HCT116 (cell line): ENCODE results near the gene MAML3. TPM values are rescaled to one million over a fixed set of nuclear protein-coding genes. Genes with fewer than 3 reads are reported as not detected.

ENCODE experiments used
- ATAC-seq: fragments of 200-7000 bp; cut with Tn5 transposase; 2 replicates; pipeline ENCODE4 v1.9.1; 2020; ENCODE audit warnings: mild to moderate bottlenecking, moderate library complexity
- BruUV-seq: library from RNA; stranded (reverse); fragments of 400-500 nt; replicated peaks from 2 replicates; lab custom pipeline; 2021; lab: Mats Ljungman, UMichigan
- CTCF ChIA-PET: fragments of 300-600 bp; sonication (Branson Sonifier 250); formaldehyde crosslinking; loops from one replicate; lab custom pipeline; 2021; ENCODE audit warnings: antibody characterized with exemption; lab: Charles Lee
- POLR2A ChIA-PET: fragments of 300-600, 350-600 bp; sonication (Branson Sonifier 250); formaldehyde crosslinking; loops from one replicate; lab custom pipeline; 2021; ENCODE audit warnings: antibody characterized with exemption; lab: Charles Lee
- RAD21 ChIA-PET, 2 experiments: fragments of 300-600 bp; sonication (Branson Sonifier 250); formaldehyde crosslinking; loops; one replicate each; lab custom pipeline; 2023; ENCODE audit warnings: low total read pairs in 2 of 2; ENCODE audit not compliant: uncharacterized antibody in 2 of 2, unreplicated experiment in 2 of 2, low non-redundant PET in 1 of 2; lab: Charles Lee
- DNase-seq: peaks from one replicate; pipeline ENCODE4 v3.0.0-alpha.2; 2010; ENCODE audit warnings: low read depth, low spot score
- H2AFZ ChIP-seq: fragments of 200-600 bp; shearing (Covaris generic), sonication (generic); 2 replicates; pipeline ENCODE4 v1.6.1; 2017; ENCODE audit warnings: low read depth, mixed run types, mixed read lengths, antibody characterized with exemption, low read length; ENCODE audit not compliant: poor library complexity, severe bottlenecking
- H3K27ac ChIP-seq: 2 replicates; pipeline ENCODE4 v1.5.1; 2012; ENCODE audit warnings: low read depth, low read length
- H3K27me3 ChIP-seq: fragments of 200-600 bp; sonication (generic); 2 replicates; pipeline ENCODE4 v1.6.1; 2016; ENCODE audit warnings: mixed run types, low read length, mixed read lengths; ENCODE audit not compliant: insufficient read depth
- H3K36me3 ChIP-seq, 2 experiments: fragments of 200-500 bp in 1 of 2; fragments of 200-600 bp in 1 of 2; sonication (Bioruptor generic) in 1 of 2; sonication (generic) in 1 of 2; 2 replicates each; pipeline versions ENCODE4 v1.5.1 to v1.6.1; 2014 to 2016; ENCODE audit warnings: low read length in 2 of 2, inconsistent platforms in 1 of 2, mixed read lengths in 1 of 2, mixed run types in 1 of 2; ENCODE audit not compliant: insufficient read depth in 2 of 2, control insufficient read depth in 1 of 2
- H3K4me1 ChIP-seq, 2 experiments: fragments of 200-600 bp in 1 of 2; sonication (generic) in 1 of 2; 2 replicates each; pipeline versions ENCODE4 v1.5.1 to v1.6.1; 2012 to 2017; ENCODE audit warnings: low read length in 2 of 2, inconsistent platforms in 1 of 2, mild to moderate bottlenecking in 1 of 2, mixed read lengths in 1 of 2, mixed run types in 1 of 2, moderate library complexity in 1 of 2; ENCODE audit not compliant: insufficient read depth in 2 of 2, control insufficient read depth in 1 of 2
- H3K4me2 ChIP-seq: fragments of 200-600 bp; sonication (generic); 2 replicates; pipeline ENCODE4 v1.6.1; 2017; ENCODE audit warnings: mixed run types, low read length, mixed read lengths
- H3K4me3 ChIP-seq, 2 experiments: fragments of 200-600 bp in 1 of 2; sonication (generic) in 1 of 2; replicated peaks in 1 of 2; 2 replicates each; pipeline ENCODE4 v1.5.1; 2011 to 2016; ENCODE audit warnings: low read length in 2 of 2, control low read depth in 1 of 2, low read depth in 1 of 2, mild to moderate bottlenecking in 1 of 2, mixed read lengths in 1 of 2, mixed run types in 1 of 2
- H3K79me2 ChIP-seq: fragments of 200-600 bp; sonication (generic); 2 replicates; pipeline ENCODE4 v1.6.1; 2017; ENCODE audit warnings: mild to moderate bottlenecking, mixed run types, low read length, moderate library complexity, mixed read lengths; ENCODE audit not compliant: insufficient read depth
- H3K9ac ChIP-seq: fragments of 200-600 bp; sonication (generic); 2 replicates; pipeline ENCODE4 v1.6.1; 2016; ENCODE audit warnings: low read length, mixed read lengths
- H3K9me2 ChIP-seq: fragments of 200-600 bp; sonication (generic), shearing (Covaris generic); 2 replicates; pipeline ENCODE4 v1.6.1; 2017; ENCODE audit warnings: mixed run types, mild to moderate bottlenecking, moderate library complexity; ENCODE audit not compliant: insufficient read depth
- H3K9me3 ChIP-seq, 2 experiments: fragments of 200-500 bp in 1 of 2; fragments of 200-600 bp in 1 of 2; sonication (Bioruptor generic) in 1 of 2; sonication (generic) in 1 of 2; 2 replicates each; pipeline ENCODE4 v1.6.1; 2014 to 2017; ENCODE audit warnings: low read length in 2 of 2, mixed read lengths in 2 of 2, inconsistent platforms in 1 of 2, low read depth in 1 of 2, mild to moderate bottlenecking in 1 of 2, mixed run types in 1 of 2, moderate library complexity in 1 of 2; ENCODE audit not compliant: control insufficient read depth in 1 of 2, insufficient read depth in 1 of 2
- H4K20me1 ChIP-seq: fragments of 200-600 bp; sonication (generic), shearing (Covaris generic); 2 replicates; pipeline ENCODE4 v1.6.1; 2017; ENCODE audit warnings: mixed run types, mild to moderate bottlenecking, moderate library complexity; ENCODE audit not compliant: insufficient read depth
- ATF3 ChIP-seq: IDR thresholded peaks from 2 replicates; pipeline ENCODE4 v1.6.1; 2012
- CBX3 ChIP-seq: IDR thresholded peaks from 2 replicates; pipeline ENCODE4 v1.6.1; 2012; ENCODE audit warnings: low read depth
- CTCF ChIP-seq, 3 experiments: fragments of 200-600 bp in 1 of 3; sonication (generic) in 1 of 3; IDR thresholded peaks in 2 of 3; conservative IDR thresholded peaks in 1 of 3; 2 replicates each; pipeline ENCODE4 v1.5.1; 2012 to 2017; ENCODE audit warnings: low read depth in 2 of 3, low read length in 2 of 3, antibody characterized with exemption in 1 of 3, borderline replicate concordance in 1 of 3, control low read depth in 1 of 3, mild to moderate bottlenecking in 1 of 3, mixed read lengths in 1 of 3, mixed run types in 1 of 3, moderate library complexity in 1 of 3; ENCODE audit not compliant: insufficient read depth in 1 of 3
- ELF1 ChIP-seq: IDR thresholded peaks from 2 replicates; pipeline ENCODE4 v1.6.1; 2012; ENCODE audit warnings: low read depth, borderline replicate concordance
- EZH2 ChIP-seq: fragments of 200-600 bp; sonication (generic); IDR thresholded peaks from 2 replicates; pipeline ENCODE4 v1.6.1; 2017; ENCODE audit warnings: antibody characterized with exemption, mixed run types
- EZH2phosphoT487 ChIP-seq: fragments of 200-600 bp; IDR thresholded peaks from 2 replicates; pipeline ENCODE4 v1.6.1; 2018; ENCODE audit warnings: antibody characterized with exemption, borderline replicate concordance
- FOSL1 ChIP-seq: IDR thresholded peaks from 2 replicates; pipeline ENCODE4 v1.6.1; 2012; ENCODE audit warnings: low read depth
- POLR2A ChIP-seq: IDR thresholded peaks from 2 replicates; pipeline ENCODE4 v1.7.0; 2011; ENCODE audit warnings: borderline replicate concordance; ENCODE audit not compliant: insufficient read depth, insufficient read length; ENCODE audit errors: extremely low read depth
- REST ChIP-seq: IDR thresholded peaks from 2 replicates; pipeline ENCODE4 v1.6.1; 2012; ENCODE audit warnings: low read depth
- YY1 ChIP-seq: IDR thresholded peaks from 2 replicates; pipeline ENCODE4 v1.6.1; 2011; ENCODE audit warnings: low read length, low read depth, moderate library complexity, mild to moderate bottlenecking; ENCODE audit not compliant: insufficient replicate concordance; ENCODE audit errors: extremely low read depth
- intact Hi-C: fragments of 100-400 bp; cut with micrococcal nuclease; formaldehyde crosslinking; loops from 2 replicates; pipeline ENCODE4 v1.10.0; 2022
- total RNA-seq: library from RNA; stranded (reverse); gene quantifications from one replicate; pipeline ENCODE4 v1.2.1, GENCODE V29; 2021; ENCODE audit not compliant: unreplicated experiment

The MAML3 gene
- total RNA-seq, 1 experiment from 2014 or later, result 3.1 TPM

GRCh38 chr4:139718358-139718757 lies 435.6 kb downstream of the MAML3 start:
- H3K9me3 ChIP-seq, result no peaks in the 10 kb centered on the region
- H3K79me2 ChIP-seq, result no peaks in the 10 kb centered on the region
- ATAC-seq (no peak), DNase-seq (no peak)
- POLR2A ChIA-PET, result no interaction called here
- no peak overlapping the region for H3K4me2 ChIP-seq
- CTCF ChIA-PET, result no interaction called here
- H4K20me1 ChIP-seq, result no peaks in the 10 kb centered on the region
- BruUV-seq, result no TSS peak
- no peaks in the 10 kb centered on the region for H3K36me3 ChIP-seq
- intact Hi-C loops, result no loop called here
- H3K9me2 ChIP-seq, result no peaks in the 10 kb centered on the region
- TF ChIP-seq CBX3 (no peak), ATF3 (no peak), YY1 (no peak), FOSL1 (no peak), CTCF (IDR thresholded peaks at IDR 0.05 in 2 of 3, conservative IDR thresholded peaks at IDR 0.05 in 1 of 3; ENCODE audit: borderline replicate concordance in 1 of 3, insufficient read depth in 1 of 3, low read depth in 2 of 3, low read length in 2 of 3) (no peak), EZH2phosphoT487 (no peak), EZH2 (no peak), ELF1 (no peak), POLR2A (no peak), REST (no peak)
- TF ChIP-seq, all 23 proteins: peak for 0
- Histone ChIP-seq H3K27me3 (no peaks in the 10 kb centered on the region), H3K4me1 (no peaks in the 10 kb centered on the region), H3K4me3 (no peak overlapping the region), H3K9ac (no peak overlapping the region), H3K27ac (no peak overlapping the region), H2AFZ (no peak overlapping the region)
- RAD21 ChIA-PET, result no interaction called here
